Lower leg skin (tissue), 4 donors: Measurements from ENCODE around the gene CWC27. TPM values are rescaled to one million over a fixed set of nuclear protein-coding genes. Genes with fewer than 3 reads are reported as not detected.

Experiments
- DNase-seq, 2 donors: peaks; one replicate each; pipeline ENCODE4 v3.0.0-alpha.2; 2019; ENCODE audit warnings: low spot score in 2 of 2
- H3K4me3 ChIP-seq: fragments of 200-600 bp; sonication (generic); 2 replicates; pipeline ENCODE4 v1.5.1; 2017; ENCODE audit warnings: mild to moderate bottlenecking, low read depth; ENCODE audit not compliant: poor library complexity, severe bottlenecking
- CTCF ChIP-seq, 3 donors: fragments of 450-650 bp; IDR thresholded peaks; one replicate each; pipeline ENCODE4 v1.5.1; 2016; ENCODE audit warnings: antibody characterized with exemption in 3 of 3, mild to moderate bottlenecking in 3 of 3, moderate library complexity in 2 of 3
- POLR2A ChIP-seq, 2 donors: fragments of 450-650 bp; IDR thresholded peaks; one replicate each; pipeline ENCODE4 v1.6.1; 2016 to 2017; ENCODE audit warnings: antibody characterized with exemption in 2 of 2, mild to moderate bottlenecking in 1 of 2, moderate library complexity in 1 of 2
- WGBS, 2 donors: methylation state at CpG; one replicate each; pipeline ENCODE4 v1.1.5; 2018; 5-methylcytosine and 5-hydroxymethylcytosine counted together
- intact Hi-C: fragments of 100-400 bp; cut with DNase I; formaldehyde crosslinking; loops from one replicate; pipeline ENCODE4 v1.15.0; 2023; ENCODE audit warnings: low total_unique reads
- total RNA-seq, 4 donors: library from RNA; depleted of rRNA; stranded (reverse); fragments of >200 nt; gene quantifications; one replicate each; pipeline ENCODE4 v1.1.0, GENCODE V29; 2016

Gene CWC27
- total RNA-seq, 4 donors from 2014 or later = 10.3 to 17.8 (median 13.7) TPM

GRCh38 chr5:64790210-64790609 lies 21.5 kb downstream of the CWC27 start:
- 86 to 92% methylated on average over 1 of the region's 1 CpG for WGBS, 2 donors
- no peak for DNase-seq
- no peak overlapping the region for H3K4me3 ChIP-seq
- TF ChIP-seq POLR2A (IDR thresholded peaks at IDR 0.05) (no peak), CTCF (IDR thresholded peaks at IDR 0.05) (no peak)
- intact Hi-C loops = no loop called here

- H3K4me3 ChIP-seq = no peak overlapping the region
- intact Hi-C loops = no loop called here
- no peak for TF ChIP-seq POLR2A (IDR thresholded peaks at IDR 0.05)
- TF ChIP-seq CTCF (IDR thresholded peaks at IDR 0.05) = no peak
- no peak for DNase-seq
These were observed 23.7 kb downstream of the CWC27 start for GRCh38 chr5:64792469-64792868.

GRCh38 chr5:64794053-64794770 lies 25.5 kb downstream of the CWC27 start:
- DNase-seq = no peak
- 81% methylated on average over 3 of the region's 3 CpGs for WGBS, 2 donors
- intact Hi-C loops = no loop called here
- TF ChIP-seq CTCF (IDR thresholded peaks at IDR 0.05) (no peak), POLR2A (IDR thresholded peaks at IDR 0.05) (no peak)
- no peak overlapping the region for H3K4me3 ChIP-seq

GRCh38 chr5:64796301-64796700 lies 27.6 kb downstream of the CWC27 start:
- no peak overlapping the region for H3K4me3 ChIP-seq
- DNase-seq = no peak
- no peak for TF ChIP-seq POLR2A (IDR thresholded peaks at IDR 0.05)
- no peak for TF ChIP-seq CTCF (IDR thresholded peaks at IDR 0.05)
- intact Hi-C loops = no loop called here

GRCh38 chr5:64800926-64801325 lies 32.2 kb downstream of the CWC27 start:
- intact Hi-C loops = loop anchor here (10.0 kb wide), 1 partner anchor 684 kb away; the partner anchor contains the start of gene ADAMTS6
- no peak for DNase-seq
- 91 to 95% methylated on average over 2 of the region's 2 CpGs for WGBS, 2 donors

More at GRCh38 chr5:64800926-64801325, 32.2 kb downstream of the CWC27 start:
- H3K4me3 ChIP-seq = no peak overlapping the region
- TF ChIP-seq POLR2A (IDR thresholded peaks at IDR 0.05) (no peak), CTCF (IDR thresholded peaks at IDR 0.05) (no peak)
